NCI-H748 (cell line): Measurements from ENCODE around the gene LRRC75A.

Experiments used
- DNase-seq: peaks from one replicate; lab custom pipeline; 2025; ENCODE audit not compliant: unreplicated experiment; lab: John Stamatoyannopoulos, UW

LRRC75A gene

DNA sequence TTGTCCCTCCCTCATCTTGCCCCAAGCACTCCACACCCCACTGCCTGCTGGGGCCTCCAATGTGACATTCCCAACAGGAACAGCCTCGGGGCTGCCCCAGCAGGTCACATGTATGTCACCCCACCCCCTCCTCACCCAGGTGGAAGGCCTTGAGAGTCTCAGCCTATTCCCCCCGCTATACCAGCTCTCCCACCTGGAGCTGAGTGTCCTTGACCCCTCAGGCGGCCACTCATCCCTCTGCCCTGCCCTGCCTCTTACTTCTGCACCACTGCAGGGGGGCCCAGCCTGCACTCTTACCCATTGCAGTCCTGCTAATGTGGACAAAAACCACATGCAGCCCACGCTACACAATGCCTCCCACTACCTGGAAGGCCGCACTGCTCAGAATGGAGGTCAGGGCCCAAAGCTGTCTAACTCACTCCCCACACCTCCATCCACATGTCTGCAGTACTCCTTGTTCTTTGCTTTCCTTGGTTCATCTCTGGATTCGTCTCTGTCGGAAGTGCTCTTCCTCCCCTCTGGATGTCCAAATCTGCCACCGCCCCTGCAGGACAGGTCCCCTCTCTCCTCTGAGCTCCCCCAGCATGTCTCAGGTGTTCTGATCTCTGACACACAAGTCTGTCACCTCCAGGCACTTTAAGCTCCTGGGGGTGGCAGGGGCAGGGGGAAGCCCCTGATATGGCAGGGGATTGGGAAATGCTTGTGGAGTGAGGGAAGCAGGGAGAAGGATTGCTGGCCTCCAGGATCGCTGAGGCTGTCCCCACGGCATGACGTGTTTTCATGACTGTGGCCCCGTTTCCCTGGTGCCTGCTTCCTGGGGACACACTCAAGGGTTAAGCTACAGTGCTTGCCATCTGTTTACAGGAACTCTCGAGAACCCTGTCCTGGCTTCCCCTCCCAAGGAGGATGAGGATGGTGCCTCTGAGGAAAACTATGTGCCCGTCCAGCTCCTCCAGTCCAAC, 55.8 kb downstream of the LRRC75A start:
- DNase-seq, result no peak

DNA sequence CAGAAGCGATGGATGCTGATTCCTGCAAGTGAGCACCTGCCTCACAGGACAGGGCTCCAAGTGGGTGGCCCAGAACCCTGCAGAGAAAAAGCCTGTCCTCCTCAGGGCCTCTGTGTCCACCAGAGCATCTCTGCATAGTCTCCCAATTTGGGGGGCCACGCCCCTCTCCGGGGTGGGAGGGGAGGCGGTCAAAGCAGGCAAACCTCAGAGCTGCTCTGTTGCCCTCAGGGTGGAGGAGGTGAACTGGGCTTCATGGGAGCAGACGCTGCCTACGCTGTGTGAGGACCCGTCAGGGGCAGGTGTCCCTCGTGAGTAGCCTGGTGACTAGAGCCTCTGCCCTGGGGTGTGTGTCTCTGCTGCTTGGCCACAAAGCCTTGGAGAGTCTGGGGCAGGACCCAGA, 57.3 kb downstream of the LRRC75A start:
- DNase-seq, result no peak

DNA sequence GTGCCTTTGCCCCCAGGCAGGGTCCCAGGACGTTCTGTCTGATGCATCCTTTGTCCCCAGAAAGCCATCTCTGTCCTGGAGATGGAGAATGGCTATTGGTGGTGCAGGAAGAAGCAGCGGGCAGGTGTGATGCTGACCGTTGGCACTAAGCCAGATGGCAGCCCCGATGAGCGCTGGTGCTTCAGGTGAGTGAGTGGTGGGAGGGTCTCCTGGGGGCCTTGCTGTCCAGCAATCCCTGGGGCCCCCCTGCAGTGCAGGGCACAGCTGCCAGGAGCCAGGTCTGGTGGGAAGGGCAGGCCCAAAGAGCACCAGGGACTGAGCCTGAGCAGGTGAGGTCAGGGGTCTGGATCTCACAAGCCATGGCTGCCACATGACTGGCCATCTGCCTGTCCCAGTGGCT, 58.5 kb downstream of the LRRC75A start:
- peak; percentile 67 for DNase-seq

DNA sequence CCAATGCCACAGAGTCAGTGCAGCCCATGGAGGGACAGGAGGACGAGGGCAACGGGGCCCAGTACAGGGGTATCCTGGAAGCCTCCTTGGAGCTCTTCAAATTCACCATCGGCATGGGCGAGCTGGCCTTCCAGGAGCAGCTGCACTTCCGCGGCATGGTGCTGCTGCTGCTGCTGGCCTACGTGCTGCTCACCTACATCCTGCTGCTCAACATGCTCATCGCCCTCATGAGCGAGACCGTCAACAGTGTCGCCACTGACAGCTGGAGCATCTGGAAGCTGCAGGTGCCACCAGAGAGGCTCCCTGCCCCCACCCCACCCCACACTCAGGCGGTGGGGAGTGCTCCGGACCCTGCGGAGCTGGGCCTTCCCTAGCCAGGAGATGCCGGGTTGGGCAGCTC, 60.0 kb downstream of the LRRC75A start:
- no peak for DNase-seq

DNA sequence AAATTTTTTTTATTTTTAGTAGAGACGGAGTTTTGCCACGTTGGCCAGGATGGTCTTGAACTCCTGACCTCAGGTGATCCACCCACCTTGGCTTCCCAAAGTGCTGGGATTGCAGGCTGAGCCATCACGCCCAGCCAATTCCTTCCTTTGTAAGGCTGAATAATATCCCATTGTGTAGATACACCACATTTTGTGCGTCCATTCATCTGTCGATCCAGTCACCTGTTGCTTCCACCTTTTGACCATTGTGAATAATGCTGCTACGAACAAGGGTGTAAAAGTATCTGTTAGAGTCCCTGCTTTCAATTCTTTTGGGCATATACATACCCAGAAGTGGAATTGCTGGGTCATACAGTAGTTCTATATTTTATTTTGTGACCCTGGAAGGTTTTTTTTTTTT, 61.3 kb downstream of the LRRC75A start:
- no peak for DNase-seq

DNA sequence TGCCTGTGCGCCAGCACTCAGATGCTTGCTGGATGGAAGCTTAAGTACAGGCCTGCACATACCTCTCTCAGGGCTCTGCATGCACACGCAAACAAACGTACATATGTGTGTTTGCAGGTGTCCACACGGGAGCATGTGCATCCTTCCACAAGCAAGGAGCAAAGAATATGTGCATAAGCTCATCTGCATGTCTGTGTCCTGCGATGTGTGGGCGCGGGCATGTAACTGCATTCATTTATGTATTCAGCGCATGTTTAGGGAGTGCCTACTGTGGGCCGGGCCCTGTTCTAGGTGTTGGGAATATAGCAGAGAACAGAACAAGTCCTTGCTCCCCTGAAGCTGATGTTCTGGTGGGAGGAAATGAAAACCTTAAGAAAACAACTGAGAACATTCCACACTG, 62.9 kb downstream of the LRRC75A start:
- no peak for DNase-seq

DNA sequence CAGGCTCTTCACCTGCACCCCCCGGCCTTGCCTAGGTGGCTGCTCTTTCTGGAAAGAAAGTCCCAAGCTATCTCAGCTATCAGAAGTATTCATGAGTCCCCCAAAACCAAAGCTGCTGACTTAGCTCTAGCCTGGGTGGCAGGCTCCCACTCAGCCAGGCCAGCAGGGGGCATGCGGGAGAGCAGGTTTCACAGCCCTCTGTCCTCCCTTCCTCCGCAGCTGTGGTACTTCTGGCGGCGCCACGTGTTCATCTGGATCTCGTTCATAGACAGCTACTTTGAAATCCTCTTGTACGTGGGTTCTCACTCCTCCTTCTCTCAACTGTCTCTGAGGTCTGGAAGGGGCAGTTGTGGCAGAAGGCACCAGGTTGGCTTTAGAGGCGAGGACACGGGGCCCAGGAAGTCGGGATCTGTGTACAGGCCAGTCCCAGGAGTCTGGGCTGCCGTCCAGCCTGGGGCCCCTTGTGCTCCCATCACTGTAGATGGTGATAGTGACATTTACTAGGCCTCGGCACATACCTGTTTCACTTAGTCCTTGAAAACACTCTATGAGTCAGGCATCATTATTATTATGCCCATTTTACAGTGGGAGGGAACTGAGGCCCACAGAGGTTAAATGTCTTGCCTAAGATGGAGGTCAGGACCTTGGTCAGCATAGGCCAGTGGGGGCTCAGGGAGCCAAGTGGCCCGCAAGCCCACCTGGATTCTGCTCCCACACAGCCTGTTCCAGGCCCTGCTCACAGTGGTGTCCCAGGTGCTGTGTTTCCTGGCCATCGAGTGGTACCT, 63.7 kb downstream of the LRRC75A start:
- peak; percentile 27 for DNase-seq

DNA sequence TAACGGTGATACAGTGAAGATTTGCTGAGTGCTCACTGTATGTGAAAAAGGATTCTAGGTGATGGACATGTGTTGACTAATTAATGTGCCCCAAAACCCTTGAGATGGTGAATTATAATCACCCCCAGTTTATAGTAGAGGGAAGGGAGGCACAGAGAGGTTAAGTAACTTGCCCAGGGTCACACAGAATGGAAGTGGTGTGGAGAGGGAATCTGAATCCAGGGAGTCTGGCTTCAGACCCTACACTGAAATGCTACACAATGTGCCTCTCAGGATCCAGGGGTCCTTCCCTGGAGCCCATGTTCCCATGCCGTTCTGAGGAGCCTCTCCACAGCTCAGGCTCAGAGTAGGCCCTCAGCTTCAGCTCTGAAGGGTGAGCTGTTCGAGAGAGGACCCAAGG, 65.0 kb downstream of the LRRC75A start:
- no peak for DNase-seq

DNA sequence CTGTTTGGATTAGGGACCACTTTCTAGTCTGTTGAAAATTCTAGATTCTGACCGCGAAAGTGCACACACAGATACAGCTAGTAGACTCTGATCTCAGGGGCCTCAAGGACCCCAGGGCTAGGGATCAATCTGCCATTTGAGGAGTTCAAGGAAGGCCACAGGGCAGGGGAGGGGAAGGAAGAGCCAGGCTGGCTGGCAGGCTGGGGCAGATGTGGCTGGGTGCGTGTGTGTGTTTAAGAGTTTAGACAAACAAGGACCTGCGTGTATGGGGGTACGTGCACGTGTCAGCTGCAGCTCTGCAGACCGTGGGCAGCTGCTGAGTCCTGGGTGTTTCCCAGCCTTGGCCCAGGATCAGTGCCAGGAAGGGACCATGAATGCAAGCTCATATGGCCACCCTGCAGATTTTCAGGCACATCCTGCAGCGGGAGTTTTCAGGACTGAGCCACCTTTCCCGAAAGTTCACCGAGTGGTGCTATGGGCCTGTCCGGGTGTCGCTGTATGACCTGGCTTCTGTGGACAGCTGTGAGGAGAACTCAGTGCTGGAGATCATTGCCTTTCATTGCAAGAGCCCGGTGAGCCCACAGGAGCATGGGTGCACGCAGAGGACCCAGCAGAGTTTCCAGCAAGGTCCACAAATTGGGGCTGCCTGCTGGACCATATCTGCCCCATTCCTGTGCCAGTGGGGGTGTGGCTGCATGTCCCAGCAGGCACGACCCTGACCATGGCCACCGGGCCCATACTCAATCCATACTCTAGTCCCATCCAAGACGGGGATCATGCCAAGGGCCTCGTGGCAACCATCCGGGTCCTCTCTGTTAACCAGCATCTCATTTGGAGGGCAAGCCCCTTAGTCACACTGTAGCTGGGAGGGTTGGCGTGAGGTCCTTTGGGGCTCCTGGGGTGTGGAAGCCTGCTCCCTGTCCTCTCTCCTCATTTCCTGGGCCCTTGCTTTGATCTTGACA, 66.0 kb downstream of the LRRC75A start:
- DNase-seq, result peak; percentile 31

DNA sequence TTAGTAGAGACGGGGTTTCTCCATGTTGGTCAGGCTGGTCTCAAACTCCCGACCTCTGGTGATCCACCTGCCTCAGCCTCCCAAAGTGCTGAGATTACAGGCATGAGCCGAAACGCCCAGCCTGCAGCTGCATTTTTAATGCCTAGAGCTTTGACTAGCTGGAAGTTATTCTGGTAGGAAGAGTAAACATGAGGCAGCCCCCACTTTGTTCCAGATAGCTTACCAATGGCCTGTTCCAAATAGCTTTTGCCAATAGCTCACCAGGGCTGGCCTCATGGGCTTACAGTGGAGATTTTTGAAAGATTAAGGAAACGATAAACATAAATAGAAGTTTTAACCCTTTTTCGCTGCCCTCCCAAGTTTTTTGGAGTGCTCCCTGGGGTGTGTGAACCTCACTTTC, 66.8 kb downstream of the LRRC75A start:
- DNase-seq, result no peak

DNA sequence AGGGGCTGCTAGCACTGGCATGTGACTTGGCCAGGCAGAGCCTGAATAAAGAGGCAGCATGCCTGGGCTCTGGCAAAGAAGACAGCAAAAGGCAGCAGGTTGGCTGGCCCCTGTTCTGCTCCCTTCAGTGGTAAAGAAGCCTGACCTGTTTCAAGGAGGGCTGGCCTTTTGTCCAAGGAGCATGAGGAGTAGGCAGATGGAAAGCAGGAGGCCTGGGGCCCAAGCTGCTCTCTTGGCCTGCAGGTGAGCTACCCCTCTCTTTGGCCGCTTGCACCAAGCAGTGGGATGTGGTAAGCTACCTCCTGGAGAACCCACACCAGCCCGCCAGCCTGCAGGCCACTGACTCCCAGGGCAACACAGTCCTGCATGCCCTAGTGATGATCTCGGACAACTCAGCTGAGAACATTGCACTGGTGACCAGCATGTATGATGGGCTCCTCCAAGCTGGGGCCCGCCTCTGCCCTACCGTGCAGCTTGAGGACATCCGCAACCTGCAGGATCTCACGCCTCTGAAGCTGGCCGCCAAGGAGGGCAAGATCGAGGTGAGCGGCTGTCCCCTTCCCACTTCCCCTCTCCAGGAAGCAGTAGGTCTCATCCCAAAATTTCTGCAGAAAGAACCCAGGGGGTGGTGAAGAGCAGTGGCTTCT, 68.6 kb downstream of the LRRC75A start:
- DNase-seq, result no peak

DNA sequence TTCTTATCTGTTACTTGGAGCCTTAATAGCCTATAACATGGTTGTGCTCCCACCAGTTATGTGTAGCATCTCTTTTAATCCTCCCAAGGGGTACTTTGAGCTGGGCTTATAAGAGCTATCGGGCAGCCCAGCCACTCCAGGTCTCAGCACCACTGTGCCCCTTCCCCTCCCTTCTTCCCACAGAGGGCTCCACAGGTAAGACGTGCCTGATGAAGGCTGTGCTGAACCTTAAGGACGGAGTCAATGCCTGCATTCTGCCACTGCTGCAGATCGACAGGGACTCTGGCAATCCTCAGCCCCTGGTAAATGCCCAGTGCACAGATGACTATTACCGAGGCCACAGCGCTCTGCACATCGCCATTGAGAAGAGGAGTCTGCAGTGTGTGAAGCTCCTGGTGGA, 69.6 kb downstream of the LRRC75A start:
- DNase-seq, result no peak

DNA sequence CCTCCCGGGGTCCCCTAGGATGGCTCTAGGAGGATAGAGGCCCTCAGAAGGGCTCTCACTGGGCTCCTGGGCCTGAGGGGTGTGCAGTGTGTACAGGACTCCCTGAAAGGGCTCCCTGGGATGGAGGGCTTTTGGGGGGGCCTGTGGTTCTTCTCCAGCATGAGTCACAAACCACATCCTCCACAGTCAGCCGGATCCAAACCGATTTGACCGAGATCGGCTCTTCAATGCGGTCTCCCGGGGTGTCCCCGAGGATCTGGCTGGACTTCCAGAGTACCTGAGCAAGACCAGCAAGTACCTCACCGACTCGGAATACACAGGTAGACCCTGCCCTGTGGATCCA, 72.1 kb downstream of the LRRC75A start:
- DNase-seq, result no peak

DNA sequence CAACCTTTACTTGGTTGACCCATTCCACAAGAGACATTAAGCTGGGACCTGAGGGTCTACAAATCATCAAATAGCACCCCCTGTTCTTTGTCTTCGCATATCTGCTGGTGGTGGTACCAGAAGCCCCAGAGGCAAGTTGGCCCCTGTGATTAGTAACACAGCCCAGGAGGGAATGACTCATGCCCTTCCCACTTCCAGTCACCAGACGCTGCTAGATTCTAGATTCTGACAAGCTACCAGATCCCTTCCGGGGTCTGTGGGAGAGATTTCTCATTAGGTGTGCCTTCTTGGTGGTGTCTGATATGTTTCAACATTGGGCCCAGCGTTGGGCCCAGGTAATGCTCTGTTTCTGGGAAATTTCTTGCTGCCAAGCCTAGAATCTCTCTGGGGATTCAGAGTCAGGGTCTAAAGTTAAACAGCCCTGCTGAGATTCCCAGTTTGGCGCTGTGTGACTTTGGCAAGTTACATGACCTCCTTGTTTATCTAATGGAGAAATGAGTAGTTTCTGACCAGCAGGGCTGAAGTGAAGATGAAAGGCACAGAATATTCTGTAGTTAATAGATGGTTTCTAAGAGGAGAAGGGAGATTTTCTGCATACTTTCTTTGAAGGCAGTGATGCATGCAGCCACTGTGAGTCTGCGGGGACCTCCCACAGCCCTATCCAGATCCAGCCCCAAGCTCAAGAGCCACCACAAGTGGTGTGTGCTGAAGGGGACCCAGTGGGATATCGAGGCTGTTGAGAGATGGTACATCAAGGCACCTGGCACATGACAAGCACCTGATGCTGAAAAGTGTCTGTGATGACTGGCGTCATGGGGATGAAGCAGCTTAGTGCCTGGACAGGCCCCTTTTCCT, 72.7 kb downstream of the LRRC75A start:
- DNase-seq, result no peak

DNA sequence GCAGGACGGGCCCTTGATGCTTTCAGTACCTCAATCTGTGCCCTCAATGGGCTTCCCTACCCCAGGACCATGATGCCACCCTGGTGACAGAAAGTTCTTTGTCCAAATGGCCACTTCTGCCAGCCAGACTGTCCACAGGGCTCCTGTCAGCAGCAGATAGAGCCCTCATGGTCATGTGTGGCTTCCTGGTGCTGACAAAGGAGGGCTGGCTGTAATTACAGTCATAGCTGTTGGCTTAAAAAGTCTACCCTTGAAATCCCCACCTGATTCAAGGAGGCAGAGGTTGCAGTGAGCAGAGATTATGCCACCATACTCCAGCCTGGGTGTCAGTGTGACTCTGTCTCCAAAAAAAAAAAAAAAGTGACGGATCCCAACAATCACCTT, 73.3 kb downstream of the LRRC75A start:
- no peak for DNase-seq

DNA sequence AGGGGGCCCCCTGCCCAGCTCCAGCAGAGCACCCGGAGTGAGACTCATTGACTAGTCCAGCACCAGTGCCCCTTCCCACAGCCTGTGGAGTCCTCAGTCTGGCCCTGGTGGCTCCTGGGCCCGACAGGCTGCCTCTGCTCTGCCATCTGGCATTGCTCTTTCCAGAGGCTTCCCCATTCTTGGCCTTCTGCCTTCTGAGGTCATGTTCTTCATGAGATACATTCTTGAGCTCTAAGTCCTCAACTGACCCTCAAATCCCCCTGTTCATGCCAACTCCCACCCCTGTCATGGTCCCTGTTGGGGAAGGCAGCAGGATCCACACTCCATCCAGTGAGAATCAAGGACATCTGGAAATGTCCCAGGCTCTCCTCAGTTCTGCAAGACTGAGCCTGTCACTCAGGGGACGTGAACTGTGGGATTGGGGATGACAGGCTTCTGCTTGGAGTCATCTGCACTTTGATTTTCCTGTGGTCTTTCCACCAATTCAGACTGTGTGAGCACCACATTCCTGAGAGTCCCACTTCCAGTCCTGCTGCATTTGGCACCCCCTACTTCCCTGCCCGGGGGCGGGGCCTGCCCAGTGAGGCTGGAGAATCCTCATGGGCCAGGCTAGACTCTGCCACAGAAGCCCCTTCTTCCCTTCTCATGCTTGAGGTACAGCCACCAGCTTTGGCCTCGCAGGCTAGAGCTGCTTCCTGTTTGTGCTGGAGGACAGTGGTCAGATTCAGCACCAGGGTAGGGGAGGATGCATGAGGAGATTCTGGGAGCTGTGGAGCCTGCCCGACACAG, 73.9 kb downstream of the LRRC75A start:
- no peak for DNase-seq

DNA sequence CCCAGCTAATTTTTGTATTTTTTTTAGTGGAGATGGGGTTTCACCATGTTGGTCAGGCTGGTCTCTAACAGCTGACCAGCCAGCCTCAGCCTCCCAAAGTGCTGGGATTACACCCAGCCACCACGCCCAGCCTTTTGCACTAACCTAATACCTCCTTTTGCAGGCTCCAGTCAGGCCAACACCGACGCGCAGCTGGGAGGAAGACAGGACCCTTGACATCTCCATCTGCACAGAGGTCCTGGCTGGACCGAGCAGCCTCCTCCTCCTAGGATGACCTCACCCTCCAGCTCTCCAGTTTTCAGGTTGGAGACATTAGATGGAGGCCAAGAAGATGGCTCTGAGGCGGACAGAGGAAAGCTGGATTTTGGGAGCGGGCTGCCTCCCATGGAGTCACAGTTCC, 74.6 kb downstream of the LRRC75A start:
- DNase-seq, result no peak

DNA sequence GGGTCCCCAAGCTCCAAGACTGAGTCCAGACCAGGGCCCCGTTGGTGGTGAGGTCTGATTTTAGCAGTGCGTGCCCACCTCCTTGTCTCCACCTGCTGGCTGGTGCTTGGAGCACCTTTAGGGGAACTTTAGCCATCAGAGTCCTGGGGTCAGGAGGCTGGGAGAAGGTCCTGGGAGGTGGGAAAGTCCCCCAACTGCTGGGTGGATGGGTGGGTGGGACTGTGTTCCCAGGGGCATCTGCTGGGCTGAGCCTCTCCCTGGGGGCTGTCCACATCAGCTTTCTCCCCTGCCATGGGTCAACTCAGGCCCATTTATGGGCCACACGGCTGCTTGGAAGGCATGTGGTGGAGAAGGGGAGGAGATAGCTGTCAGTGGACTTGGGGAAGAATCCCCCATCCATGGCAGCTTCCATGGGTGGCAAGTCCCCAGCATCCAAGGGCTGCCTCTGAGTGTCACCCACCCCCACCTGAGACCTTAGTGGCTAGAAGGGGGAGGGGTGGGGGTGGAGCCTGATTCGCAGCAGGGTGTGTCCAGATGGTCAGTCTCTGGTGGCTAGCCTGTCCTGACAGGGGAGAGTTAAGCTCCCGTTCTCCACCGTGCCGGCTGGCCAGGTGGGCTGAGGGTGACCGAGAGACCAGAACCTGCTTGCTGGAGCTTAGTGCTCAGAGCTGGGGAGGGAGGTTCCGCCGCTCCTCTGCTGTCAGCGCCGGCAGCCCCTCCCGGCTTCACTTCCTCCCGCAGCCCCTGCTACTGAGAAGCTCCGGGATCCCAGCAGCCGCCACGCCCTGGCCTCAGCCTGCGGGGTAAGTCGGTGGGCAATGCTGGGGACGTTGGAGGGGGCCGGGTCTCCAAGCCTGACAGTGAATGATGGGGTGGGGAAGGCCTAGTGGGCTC, 76.7 kb downstream of the LRRC75A start, which contains the start of gene TRPV2:
TSS of gene TRPV2 (plus strand) at position 541 of the 894 bp plus-strand sequence. CDS start 2,098 bp downstream, outside the sequence.
- DNase-seq, result peak; percentile 43
